ENCODE data around the gene TRIM4.

GRCh38 chr7:99868246-99868645 is 51.1 kb downstream of the TRIM4 start:
- TF ChIP-seq, protein P1, sequence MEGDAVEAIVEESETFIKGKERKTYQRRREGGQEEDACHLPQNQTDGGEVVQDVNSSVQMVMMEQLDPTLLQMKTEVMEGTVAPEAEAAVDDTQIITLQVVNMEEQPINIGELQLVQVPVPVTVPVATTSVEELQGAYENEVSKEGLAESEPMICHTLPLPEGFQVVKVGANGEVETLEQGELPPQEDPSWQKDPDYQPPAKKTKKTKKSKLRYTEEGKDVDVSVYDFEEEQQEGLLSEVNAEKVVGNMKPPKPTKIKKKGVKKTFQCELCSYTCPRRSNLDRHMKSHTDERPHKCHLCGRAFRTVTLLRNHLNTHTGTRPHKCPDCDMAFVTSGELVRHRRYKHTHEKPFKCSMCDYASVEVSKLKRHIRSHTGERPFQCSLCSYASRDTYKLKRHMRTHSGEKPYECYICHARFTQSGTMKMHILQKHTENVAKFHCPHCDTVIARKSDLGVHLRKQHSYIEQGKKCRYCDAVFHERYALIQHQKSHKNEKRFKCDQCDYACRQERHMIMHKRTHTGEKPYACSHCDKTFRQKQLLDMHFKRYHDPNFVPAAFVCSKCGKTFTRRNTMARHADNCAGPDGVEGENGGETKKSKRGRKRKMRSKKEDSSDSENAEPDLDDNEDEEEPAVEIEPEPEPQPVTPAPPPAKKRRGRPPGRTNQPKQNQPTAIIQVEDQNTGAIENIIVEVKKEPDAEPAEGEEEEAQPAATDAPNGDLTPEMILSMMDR (conservative IDR thresholded peaks at IDR 0.05; ENCODE audit: low read length): no peak
- TF ChIP-seq EZH2phosphoT487 (IDR thresholded peaks at IDR 0.05; ENCODE audit: borderline replicate concordance): no peak
